H9 (cell line): Measurements from ENCODE around the gene TENM3. TPM values are rescaled to one million over a fixed set of nuclear protein-coding genes. Genes with fewer than 3 reads are reported as not detected.

Experiments
- DNase-seq: peaks from one replicate; pipeline ENCODE4 v3.0.0-alpha.2; 2017
- H2AFZ ChIP-seq: one replicate; pipeline ENCODE4 v1.6.1; 2013; ENCODE audit warnings: mild to moderate bottlenecking, low read length, control low read depth, moderate library complexity
- H2AK5ac ChIP-seq: 2 replicates; pipeline ENCODE4 v1.6.1; 2013; ENCODE audit warnings: low read length, control low read depth, mixed read lengths; ENCODE audit not compliant: insufficient read length
- H2BK120ac ChIP-seq: one replicate; pipeline ENCODE4 v1.6.1; 2013; ENCODE audit warnings: low read depth, mild to moderate bottlenecking, low read length, control low read depth, inconsistent platforms; ENCODE audit not compliant: poor library complexity, severe bottlenecking
- H2BK12ac ChIP-seq: 2 replicates; pipeline ENCODE4 v1.6.1; 2013; ENCODE audit warnings: low read length, control low read depth, mixed read lengths, low read depth; ENCODE audit not compliant: insufficient read length
- H2BK15ac ChIP-seq: 2 replicates; pipeline ENCODE4 v1.6.1; 2013; ENCODE audit warnings: low read depth, low read length, control low read depth
- H2BK20ac ChIP-seq: one replicate; pipeline ENCODE4 v1.6.1; 2013; ENCODE audit warnings: low read depth, mild to moderate bottlenecking, low read length, control low read depth, inconsistent platforms; ENCODE audit not compliant: poor library complexity, severe bottlenecking
- H2BK5ac ChIP-seq: 2 replicates; pipeline ENCODE4 v1.6.1; 2013; ENCODE audit warnings: low read length, control low read depth, mixed read lengths; ENCODE audit not compliant: insufficient read length
- H3K14ac ChIP-seq: 2 replicates; pipeline ENCODE4 v1.6.1; 2013; ENCODE audit warnings: low read length, control low read depth; ENCODE audit not compliant: insufficient read depth
- H3K18ac ChIP-seq: 2 replicates; pipeline ENCODE4 v1.6.1; 2013; ENCODE audit warnings: low read depth, mild to moderate bottlenecking, mixed read lengths, low read length, control low read depth; ENCODE audit not compliant: insufficient read length
- H3K23ac ChIP-seq: 2 replicates; pipeline ENCODE4 v1.6.1; 2013; ENCODE audit warnings: low read length, control low read depth, mixed read lengths, low read depth; ENCODE audit not compliant: insufficient read length
- H3K23me2 ChIP-seq: 2 replicates; pipeline ENCODE4 v1.6.1; 2013; ENCODE audit warnings: low read depth, mild to moderate bottlenecking, mixed read lengths, low read length, control low read depth; ENCODE audit not compliant: insufficient read length, poor library complexity, severe bottlenecking
- H3K27ac ChIP-seq: 2 replicates; pipeline ENCODE4 v1.5.1; 2013; ENCODE audit warnings: low read length, control low read depth, mixed read lengths, low read depth; ENCODE audit not compliant: insufficient read length
- H3K27me3 ChIP-seq: 2 replicates; pipeline ENCODE4 v1.6.1; 2013; ENCODE audit warnings: low read length, control low read depth, inconsistent platforms; ENCODE audit not compliant: insufficient read depth
- H3K4ac ChIP-seq: 2 replicates; pipeline ENCODE4 v1.6.1; 2013; ENCODE audit warnings: low read depth, mild to moderate bottlenecking, control low read depth, inconsistent platforms, low read length, moderate library complexity
- H3K4me1 ChIP-seq: 2 replicates; pipeline ENCODE4 v1.6.1; 2013; ENCODE audit warnings: low read length, control low read depth, inconsistent platforms; ENCODE audit not compliant: insufficient read depth
- H3K4me2 ChIP-seq: 2 replicates; pipeline ENCODE4 v1.6.1; 2013; ENCODE audit warnings: low read length, control low read depth, mixed read lengths; ENCODE audit not compliant: insufficient read length, insufficient read depth
- H3K56ac ChIP-seq: 2 replicates; pipeline ENCODE4 v1.6.1; 2013; ENCODE audit warnings: low read depth, mild to moderate bottlenecking, mixed read lengths, low read length, control low read depth; ENCODE audit not compliant: insufficient read length
- H3K79me1 ChIP-seq: 2 replicates; pipeline ENCODE4 v1.6.1; 2013; ENCODE audit warnings: low read depth, mild to moderate bottlenecking, moderate library complexity, low read length, control low read depth, inconsistent platforms; ENCODE audit not compliant: insufficient read depth, poor library complexity, severe bottlenecking
- H3K79me2 ChIP-seq: 2 replicates; pipeline ENCODE4 v1.6.1; 2013; ENCODE audit warnings: low read length, control low read depth, inconsistent platforms; ENCODE audit not compliant: insufficient read depth
- H3K9ac ChIP-seq: 2 replicates; pipeline ENCODE4 v1.6.1; 2013; ENCODE audit warnings: low read length, control low read depth, mixed read lengths; ENCODE audit not compliant: insufficient read length; ENCODE audit errors: extremely low read depth
- H3K9me3 ChIP-seq: one replicate; pipeline ENCODE4 v1.6.1; 2013; ENCODE audit warnings: low read depth, low read length, inconsistent platforms; ENCODE audit not compliant: control insufficient read depth
- H3T11ph ChIP-seq: one replicate; pipeline ENCODE4 v1.6.1; 2013; ENCODE audit warnings: mild to moderate bottlenecking, low read length, control low read depth, inconsistent platforms
- H4K20me1 ChIP-seq: one replicate; pipeline ENCODE4 v1.6.1; 2013; ENCODE audit not compliant: control insufficient read depth, insufficient read length, insufficient read depth
- H4K5ac ChIP-seq: 2 replicates; pipeline ENCODE4 v1.6.1; 2013; ENCODE audit warnings: low read depth, mild to moderate bottlenecking, mixed read lengths, low read length, control low read depth; ENCODE audit not compliant: insufficient read length
- H4K8ac ChIP-seq: replicated peaks from 2 replicates; pipeline ENCODE4 v1.6.1; 2013; ENCODE audit warnings: low read length, control low read depth, mixed read lengths, low read depth; ENCODE audit not compliant: insufficient read length
- H4K91ac ChIP-seq: 2 replicates; pipeline ENCODE4 v1.6.1; 2013; ENCODE audit warnings: low read depth, mild to moderate bottlenecking, moderate library complexity, mixed read lengths, low read length, control low read depth; ENCODE audit not compliant: insufficient read length
- H3K27ac Mint-ChIP-seq, 3 experiments: 2 replicates in 2 of 3; 3 replicates in 1 of 3; pipeline ENCODE4 v1.8.0; 2020 to 2021; ENCODE audit warnings: mixed read lengths in 3 of 3, mild to moderate bottlenecking in 1 of 3, moderate library complexity in 1 of 3
- H3K27me3 Mint-ChIP-seq: 2 replicates; pipeline ENCODE4 v1.8.0; 2021; ENCODE audit warnings: low read depth, mild to moderate bottlenecking, moderate library complexity, mixed read lengths
- H3K36me3 Mint-ChIP-seq, 3 experiments: 2 replicates in 2 of 3; 3 replicates in 1 of 3; pipeline ENCODE4 v1.8.0; 2020 to 2021; ENCODE audit warnings: low read depth in 3 of 3, mixed read lengths in 3 of 3; ENCODE audit not compliant: insufficient read depth in 1 of 3
- H3K4me1 Mint-ChIP-seq, 2 experiments: 2 replicates each; pipeline ENCODE4 v1.8.0; 2020; ENCODE audit warnings: mixed read lengths in 2 of 2
- H3K4me3 Mint-ChIP-seq, 2 experiments: 2 replicates in 1 of 2; 3 replicates in 1 of 2; pipeline ENCODE4 v1.8.0; 2020 to 2021; ENCODE audit warnings: mild to moderate bottlenecking in 2 of 2, mixed read lengths in 2 of 2, moderate library complexity in 1 of 2
- H3K9me3 Mint-ChIP-seq, 2 experiments: 2 replicates in 1 of 2; 3 replicates in 1 of 2; pipeline ENCODE4 v1.8.0; 2020; ENCODE audit warnings: mild to moderate bottlenecking in 2 of 2, mixed read lengths in 2 of 2, moderate library complexity in 1 of 2
- CTCF ChIP-seq: fragments of 200-600 bp; sonication (generic); conservative IDR thresholded peaks from 3 replicates; pipeline ENCODE4 v1.8.0; 2021; ENCODE audit warnings: antibody characterized with exemption, mild to moderate bottlenecking
- WGBS: extraction: QIAGEN DNeasy Blood & Tissue Kit; methylation state at CpG from one replicate; pipeline ENCODE4 v1.1.7; 2013; ENCODE audit warnings: missing lambda C conversion rate, low lambda C conversion rate, mixed read lengths; ENCODE audit not compliant: insufficient read length; ENCODE audit errors: extremely low coverage; 5-methylcytosine and 5-hydroxymethylcytosine counted together
- total RNA-seq: library from RNA; stranded (reverse); gene quantifications from 2 replicates; pipeline ENCODE4 v1.2.1, GENCODE V29; 2021

TENM3 gene
- total RNA-seq, 1 experiment from 2014 or later: 49.6 TPM

- no CpG with 5 or more reads among the region's 5 CpGs for WGBS
- Histone ChIP-seq H3K18ac (no peak overlapping the region), H2AFZ (no peak overlapping the region), H3K79me2 (peaks cover 3% of the 10 kb centered on the region; the same call in 1 of the 2 replicates), H3K4ac (no peak overlapping the region), H3K14ac (no peak overlapping the region), H3K4me2 (no peak overlapping the region), H3K27me3 (no peaks in the 10 kb centered on the region), H2BK5ac (no peak overlapping the region), H3K23ac (no peak overlapping the region), H2BK20ac (no peak overlapping the region), H3K4me1 (no peaks in the 10 kb centered on the region; the same call in 1 of the 2 replicates), H4K5ac (no peak overlapping the region), H2BK15ac (no peak overlapping the region), H2BK120ac (no peak overlapping the region), H3K27ac (no peak overlapping the region), H4K8ac (no peak overlapping the region), H2BK12ac (no peak overlapping the region), H4K91ac (no peak overlapping the region), H3K56ac (no peak overlapping the region), H3K9me3 (no peaks in the 10 kb centered on the region), H3T11ph (no peak overlapping the region), H3K23me2 (no peaks in the 10 kb centered on the region), H3K9ac (no peak overlapping the region), H4K20me1 (no peaks in the 10 kb centered on the region), H3K79me1 (peaks cover 3% of the 10 kb centered on the region), H2AK5ac (no peak overlapping the region)
- H3K27ac Mint-ChIP-seq: peak overlapping the region in 1 of 3 experiments; percentile 67; a peak in 2 of 7 replicates
- TF ChIP-seq CTCF: no peak
- peaks cover 5 to 18% of the 10 kb centered on the region in 2 experiments for H3K4me1 Mint-ChIP-seq
- peaks cover 0 to 2% (median 0%) of the 10 kb centered on the region in 3 experiments; a peak in 3 of 7 replicates for H3K36me3 Mint-ChIP-seq
- no peak overlapping the region for H3K4me3 Mint-ChIP-seq
- no peak for DNase-seq
- no peaks in the 10 kb centered on the region for H3K9me3 Mint-ChIP-seq
- H3K27me3 Mint-ChIP-seq: no peaks in the 10 kb centered on the region
Observed at GRCh38 chr4:182465114-182465513, 221.9 kb downstream of the TENM3 start.
